Activated T-helper 2 cell treated with anti-CD3 and anti-CD28 coated beads, Interferon-gamma antibody, Interleukin-2, Interleukin-4, amounts not matched to agents 10 μg/mL and 5 μg/mL and 100 μg/mL, durations not matched to agents 14 hours and 24 hours and 36 hours (primary cell): Measurements from ENCODE around the gene LRRC14B. TPM values are rescaled to one million over a fixed set of nuclear protein-coding genes. Genes with fewer than 3 reads are reported as not detected.

Source experiments
- DNase-seq: peaks from one replicate; pipeline ENCODE4 v3.0.0; 2021; ENCODE audit warnings: low spot score
- H3K27ac Mint-ChIP-seq: one replicate; pipeline ENCODE4 v1.8.0; 2021; ENCODE audit warnings: mixed read lengths
- H3K27me3 Mint-ChIP-seq: one replicate; pipeline ENCODE4 v1.8.0; 2021; ENCODE audit warnings: low read depth, mixed read lengths
- H3K36me3 Mint-ChIP-seq: one replicate; pipeline ENCODE4 v1.8.0; 2021; ENCODE audit warnings: low read depth, mixed read lengths
- H3K4me1 Mint-ChIP-seq: one replicate; pipeline ENCODE4 v1.8.0; 2021; ENCODE audit warnings: low read depth, mixed read lengths
- H3K4me3 Mint-ChIP-seq: one replicate; pipeline ENCODE4 v1.8.0; 2021; ENCODE audit warnings: low read depth, mild to moderate bottlenecking, moderate library complexity, mixed read lengths
- H3K9me3 Mint-ChIP-seq: one replicate; pipeline ENCODE4 v1.8.0; 2021; ENCODE audit warnings: mixed read lengths
- intact Hi-C: fragments of 100-400 bp; cut with micrococcal nuclease; formaldehyde crosslinking; loops from one replicate; pipeline ENCODE4 v1.15.1; 2023
- total RNA-seq: library from RNA; stranded (reverse); gene quantifications from 2 replicates; pipeline ENCODE4 v1.2.3, GENCODE V29; 2022

The LRRC14B gene
- total RNA-seq, 1 donor from 2014 or later: not detected

- H3K36me3 Mint-ChIP-seq: no peaks in the 10 kb centered on the region
- H3K9me3 Mint-ChIP-seq: no peaks in the 10 kb centered on the region
- H3K4me3 Mint-ChIP-seq: no peak overlapping the region
- no peaks in the 10 kb centered on the region for H3K4me1 Mint-ChIP-seq
- DNase-seq: no peak
- intact Hi-C loops: no loop called here
- H3K27me3 Mint-ChIP-seq: peaks cover 4% of the 10 kb centered on the region
- no peak overlapping the region for H3K27ac Mint-ChIP-seq
Observed at GRCh38 chr5:172421-172820, 18.9 kb upstream of the LRRC14B start.

- intact Hi-C loops: no loop called here
- H3K36me3 Mint-ChIP-seq: no peaks in the 10 kb centered on the region
- H3K27me3 Mint-ChIP-seq: peaks cover 4% of the 10 kb centered on the region
- DNase-seq: no peak
- H3K4me1 Mint-ChIP-seq: no peaks in the 10 kb centered on the region
- no peak overlapping the region for H3K27ac Mint-ChIP-seq
- no peaks in the 10 kb centered on the region for H3K9me3 Mint-ChIP-seq
- H3K4me3 Mint-ChIP-seq: no peak overlapping the region
Observed at GRCh38 chr5:172841-173251, 18.4 kb upstream of the LRRC14B start.

- Mint-ChIP-seq H3K36me3 (no peaks in the 10 kb centered on the region), H3K4me1 (no peaks in the 10 kb centered on the region), H3K27ac (no peak overlapping the region), H3K9me3 (no peaks in the 10 kb centered on the region), H3K27me3 (peaks cover 7% of the 10 kb centered on the region), H3K4me3 (no peak overlapping the region)
- DNase-seq: no peak
- intact Hi-C loops: no loop called here
Observed at GRCh38 chr5:173392-174290, 17.7 kb upstream of the LRRC14B start.

GRCh38 chr5:174291-174600, 17.0 kb upstream of the LRRC14B start:
- Mint-ChIP-seq H3K27me3 (peaks cover 10% of the 10 kb centered on the region), H3K4me1 (no peaks in the 10 kb centered on the region), H3K4me3 (no peak overlapping the region), H3K36me3 (no peaks in the 10 kb centered on the region), H3K27ac (no peak overlapping the region), H3K9me3 (no peaks in the 10 kb centered on the region)
- DNase-seq: no peak
- intact Hi-C loops: no loop called here

- DNase-seq: no peak
- no peaks in the 10 kb centered on the region for H3K4me1 Mint-ChIP-seq
- no peaks in the 10 kb centered on the region for H3K36me3 Mint-ChIP-seq
- no peaks in the 10 kb centered on the region for H3K9me3 Mint-ChIP-seq
- H3K27me3 Mint-ChIP-seq: peaks cover 10% of the 10 kb centered on the region
- H3K27ac Mint-ChIP-seq: no peak overlapping the region
- H3K4me3 Mint-ChIP-seq: no peak overlapping the region
- intact Hi-C loops: no loop called here
Observed at GRCh38 chr5:174876-175465, 16.3 kb upstream of the LRRC14B start.

GRCh38 chr5:176296-176823, 14.9 kb upstream of the LRRC14B start:
- Mint-ChIP-seq H3K4me3 (no peak overlapping the region), H3K9me3 (no peaks in the 10 kb centered on the region), H3K27me3 (peaks cover 10% of the 10 kb centered on the region), H3K4me1 (no peaks in the 10 kb centered on the region), H3K27ac (no peak overlapping the region), H3K36me3 (no peaks in the 10 kb centered on the region)
- no peak for DNase-seq
- intact Hi-C loops: no loop called here

- Mint-ChIP-seq H3K27ac (no peak overlapping the region), H3K4me1 (no peaks in the 10 kb centered on the region), H3K27me3 (peaks cover 10% of the 10 kb centered on the region), H3K36me3 (no peaks in the 10 kb centered on the region), H3K4me3 (no peak overlapping the region), H3K9me3 (no peaks in the 10 kb centered on the region)
- intact Hi-C loops: no loop called here
- DNase-seq: no peak
Observed at GRCh38 chr5:178110-178509, 13.2 kb upstream of the LRRC14B start.

GRCh38 chr5:179401-179800, 11.9 kb upstream of the LRRC14B start:
- no peak for DNase-seq
- H3K36me3 Mint-ChIP-seq: no peaks in the 10 kb centered on the region
- no peaks in the 10 kb centered on the region for H3K4me1 Mint-ChIP-seq
- no peaks in the 10 kb centered on the region for H3K9me3 Mint-ChIP-seq
- intact Hi-C loops: no loop called here
- no peak overlapping the region for H3K4me3 Mint-ChIP-seq
- peaks cover 10% of the 10 kb centered on the region for H3K27me3 Mint-ChIP-seq
- H3K27ac Mint-ChIP-seq: no peak overlapping the region

GRCh38 chr5:180286-180918, 10.9 kb upstream of the LRRC14B start:
- Mint-ChIP-seq H3K4me3 (no peak overlapping the region), H3K27ac (no peak overlapping the region), H3K27me3 (peaks cover 12% of the 10 kb centered on the region), H3K36me3 (no peaks in the 10 kb centered on the region), H3K4me1 (no peaks in the 10 kb centered on the region), H3K9me3 (no peaks in the 10 kb centered on the region)
- DNase-seq: no peak
- intact Hi-C loops: no loop called here

- H3K36me3 Mint-ChIP-seq: no peaks in the 10 kb centered on the region
- H3K4me1 Mint-ChIP-seq: no peaks in the 10 kb centered on the region
- intact Hi-C loops: no loop called here
- no peak overlapping the region for H3K27ac Mint-ChIP-seq
- no peaks in the 10 kb centered on the region for H3K9me3 Mint-ChIP-seq
- DNase-seq: no peak
- no peak overlapping the region for H3K4me3 Mint-ChIP-seq
- peaks cover 12% of the 10 kb centered on the region for H3K27me3 Mint-ChIP-seq
Observed at GRCh38 chr5:181160-181559, 10.1 kb upstream of the LRRC14B start.

- intact Hi-C loops: no loop called here
- Mint-ChIP-seq H3K36me3 (no peaks in the 10 kb centered on the region), H3K27me3 (peaks cover 12% of the 10 kb centered on the region)
Observed at GRCh38 chr5:181566-181965, 9.7 kb upstream of the LRRC14B start.

GRCh38 chr5:182126-182525, 9.2 kb upstream of the LRRC14B start:
- H3K27me3 Mint-ChIP-seq: peaks cover 10% of the 10 kb centered on the region
- no peak overlapping the region for H3K4me3 Mint-ChIP-seq
- intact Hi-C loops: no loop called here
- no peaks in the 10 kb centered on the region for H3K4me1 Mint-ChIP-seq
- no peak overlapping the region for H3K27ac Mint-ChIP-seq
- H3K9me3 Mint-ChIP-seq: no peaks in the 10 kb centered on the region
- no peaks in the 10 kb centered on the region for H3K36me3 Mint-ChIP-seq
- no peak for DNase-seq

More at GRCh38 chr5:181566-181965, 9.7 kb upstream of the LRRC14B start:
- Mint-ChIP-seq H3K4me1 (no peaks in the 10 kb centered on the region), H3K9me3 (no peaks in the 10 kb centered on the region), H3K27ac (no peak overlapping the region), H3K4me3 (no peak overlapping the region)
- no peak for DNase-seq

- H3K36me3 Mint-ChIP-seq: no peaks in the 10 kb centered on the region
- H3K4me1 Mint-ChIP-seq: peaks cover 7% of the 10 kb centered on the region
- H3K4me3 Mint-ChIP-seq: no peak overlapping the region
- no peaks in the 10 kb centered on the region for H3K9me3 Mint-ChIP-seq
- intact Hi-C loops: no loop called here
- DNase-seq: no peak
- H3K27ac Mint-ChIP-seq: no peak overlapping the region
- H3K27me3 Mint-ChIP-seq: peaks cover 2% of the 10 kb centered on the region
Observed at GRCh38 chr5:184471-184870, 6.8 kb upstream of the LRRC14B start.
